MM.1S (cell line): Measurements from ENCODE around the gene FBXW11.

ENCODE experiments used
- EZH2phosphoT487 ChIP-seq: fragments of 300-600 bp; sonication (generic); IDR thresholded peaks from 2 replicates; pipeline ENCODE4 v1.6.1; 2018; ENCODE audit warnings: antibody characterized with exemption, low read length
- TF ChIP-seq, protein P1 (sequence below): fragments of 300-600 bp; sonication (generic); IDR thresholded peaks from 2 replicates; pipeline ENCODE4 v1.5.1; 2016; ENCODE audit warnings: antibody characterized with exemption, low read length, mixed read lengths

DNA sequence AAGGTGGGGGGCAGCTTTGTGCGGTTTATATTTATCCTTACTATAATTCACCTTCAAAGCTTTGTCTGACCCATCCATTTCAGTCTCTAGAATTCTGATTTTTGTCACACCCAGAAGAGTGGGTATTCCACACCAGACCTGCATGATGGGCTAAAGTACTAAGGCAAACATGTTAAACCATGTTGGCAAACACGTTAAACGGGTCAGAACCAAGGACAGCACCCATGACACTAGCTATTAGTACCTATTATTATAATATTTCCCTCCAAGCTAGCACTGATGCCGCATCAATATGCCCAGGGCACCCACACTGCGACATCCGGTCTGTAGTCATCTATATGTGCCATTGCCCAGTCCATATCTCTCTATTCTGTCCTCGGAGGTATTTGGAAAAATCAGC, 104.7 kb downstream of the FBXW11 start:
- TF ChIP-seq, protein P1, sequence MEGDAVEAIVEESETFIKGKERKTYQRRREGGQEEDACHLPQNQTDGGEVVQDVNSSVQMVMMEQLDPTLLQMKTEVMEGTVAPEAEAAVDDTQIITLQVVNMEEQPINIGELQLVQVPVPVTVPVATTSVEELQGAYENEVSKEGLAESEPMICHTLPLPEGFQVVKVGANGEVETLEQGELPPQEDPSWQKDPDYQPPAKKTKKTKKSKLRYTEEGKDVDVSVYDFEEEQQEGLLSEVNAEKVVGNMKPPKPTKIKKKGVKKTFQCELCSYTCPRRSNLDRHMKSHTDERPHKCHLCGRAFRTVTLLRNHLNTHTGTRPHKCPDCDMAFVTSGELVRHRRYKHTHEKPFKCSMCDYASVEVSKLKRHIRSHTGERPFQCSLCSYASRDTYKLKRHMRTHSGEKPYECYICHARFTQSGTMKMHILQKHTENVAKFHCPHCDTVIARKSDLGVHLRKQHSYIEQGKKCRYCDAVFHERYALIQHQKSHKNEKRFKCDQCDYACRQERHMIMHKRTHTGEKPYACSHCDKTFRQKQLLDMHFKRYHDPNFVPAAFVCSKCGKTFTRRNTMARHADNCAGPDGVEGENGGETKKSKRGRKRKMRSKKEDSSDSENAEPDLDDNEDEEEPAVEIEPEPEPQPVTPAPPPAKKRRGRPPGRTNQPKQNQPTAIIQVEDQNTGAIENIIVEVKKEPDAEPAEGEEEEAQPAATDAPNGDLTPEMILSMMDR, result no peak
- no peak for TF ChIP-seq EZH2phosphoT487
